ENCODE measurements around the gene MSL1.

GRCh38 chr17:40148527-40148926 is 26.8 kb downstream of the MSL1 start:
- TF ChIP-seq TCF4 (CRISPR knock-in tag; IDR thresholded peaks at IDR 0.05; ENCODE audit: borderline replicate concordance) (no peak), ZNF8 (CRISPR knock-in tag; IDR thresholded peaks at IDR 0.05) (no peak)
